IPS-18a (cell line): Measurements from ENCODE around the gene TEN1.

Experiments
- H3K27ac ChIP-seq: one replicate; pipeline ENCODE4 v1.5.1; 2013; ENCODE audit warnings: low read length
- H3K27me3 ChIP-seq: one replicate; pipeline ENCODE4 v1.6.1; 2013; ENCODE audit warnings: mild to moderate bottlenecking, low read length; ENCODE audit not compliant: control insufficient read depth, insufficient read depth
- H3K36me3 ChIP-seq: one replicate; pipeline ENCODE4 v1.6.1; 2013; ENCODE audit warnings: low read depth, low read length; ENCODE audit not compliant: control insufficient read depth
- H3K4me1 ChIP-seq: one replicate; pipeline ENCODE4 v1.6.1; 2013; ENCODE audit warnings: low read depth, low read length; ENCODE audit not compliant: control insufficient read depth
- H3K4me3 ChIP-seq: one replicate; pipeline ENCODE4 v1.5.1; 2013; ENCODE audit warnings: low read length
- H3K9ac ChIP-seq: one replicate; pipeline ENCODE4 v1.6.1; 2013; ENCODE audit warnings: mild to moderate bottlenecking, low read length, moderate library complexity
- H3K9me3 ChIP-seq: one replicate; pipeline ENCODE4 v1.6.1; 2013; ENCODE audit warnings: low read depth, low read length; ENCODE audit not compliant: control insufficient read depth

TEN1 gene

GRCh38 chr17:75978938-75979704, at the start of gene TEN1, which contains the start of gene ACOX1:
Gene TEN1 (plus strand): TSS chr17:75979240. CDS start chr17:75986193, 6,953 bp downstream.
Gene ACOX1 (minus strand): TSS chr17:75979166. CDS start chr17:75979073, 93 bp downstream.
- Histone ChIP-seq H3K9ac (peak within 1 kb of the TSS; percentile 95), H3K9me3 (no peaks in the 10 kb centered on the region), H3K27ac (peak within 1 kb of the TSS; percentile 85), H3K27me3 (no peaks in the 10 kb centered on the region), H3K4me1 (peaks cover 20% of the 10 kb centered on the region), H3K4me3 (peak within 1 kb of the TSS; percentile 89), H3K36me3 (peaks cover 4% of the 10 kb centered on the region)

GRCh38 chr17:75931062-75931461, 48.0 kb upstream of the TEN1 start:
- Histone ChIP-seq H3K4me3 (no peak overlapping the region), H3K9ac (no peak overlapping the region), H3K27me3 (no peaks in the 10 kb centered on the region), H3K27ac (no peak overlapping the region), H3K9me3 (no peaks in the 10 kb centered on the region), H3K36me3 (peaks cover under 1% of the 10 kb centered on the region), H3K4me1 (no peaks in the 10 kb centered on the region)

- H3K9ac ChIP-seq = no peak overlapping the region
- H3K9me3 ChIP-seq = no peaks in the 10 kb centered on the region
- H3K36me3 ChIP-seq = no peaks in the 10 kb centered on the region
- H3K4me3 ChIP-seq = no peak overlapping the region
- no peaks in the 10 kb centered on the region for H3K4me1 ChIP-seq
- no peak overlapping the region for H3K27ac ChIP-seq
- no peaks in the 10 kb centered on the region for H3K27me3 ChIP-seq
Measured at GRCh38 chr17:75932852-75933251, 46.2 kb upstream of the TEN1 start.

- Histone ChIP-seq H3K4me3 (no peak overlapping the region), H3K27me3 (no peaks in the 10 kb centered on the region), H3K36me3 (no peaks in the 10 kb centered on the region), H3K4me1 (no peaks in the 10 kb centered on the region), H3K9me3 (no peaks in the 10 kb centered on the region), H3K27ac (no peak overlapping the region), H3K9ac (no peak overlapping the region)
Measured at GRCh38 chr17:75933808-75934207, 45.2 kb upstream of the TEN1 start.

- no peaks in the 10 kb centered on the region for H3K36me3 ChIP-seq
- H3K4me3 ChIP-seq = no peak overlapping the region
Measured at GRCh38 chr17:75937652-75938051, 41.4 kb upstream of the TEN1 start.

GRCh38 chr17:75940727-75941441, 38.2 kb upstream of the TEN1 start, which contains the start of gene FBF1:
Gene FBF1 (minus strand): TSS chr17:75941042. CDS start chr17:75938149, 2,893 bp downstream.
- Histone ChIP-seq H3K4me1 (peaks cover 4% of the 10 kb centered on the region), H3K9me3 (no peaks in the 10 kb centered on the region), H3K27me3 (no peaks in the 10 kb centered on the region), H3K9ac (peak within 1 kb of the TSS; percentile 76), H3K4me3 (peak within 1 kb of the TSS; percentile 81), H3K27ac (no peak within 1 kb of the TSS), H3K36me3 (peaks cover 7% of the 10 kb centered on the region)

More at GRCh38 chr17:75937652-75938051, 41.4 kb upstream of the TEN1 start:
- Histone ChIP-seq H3K9ac (no peak overlapping the region), H3K27me3 (no peaks in the 10 kb centered on the region), H3K4me1 (peaks cover 4% of the 10 kb centered on the region), H3K27ac (no peak overlapping the region), H3K9me3 (no peaks in the 10 kb centered on the region)

GRCh38 chr17:75941442-75941819, 37.6 kb upstream of the TEN1 start:
- H3K4me3 ChIP-seq = peak overlapping the region; percentile 81
- peaks cover 4% of the 10 kb centered on the region for H3K4me1 ChIP-seq
- H3K9ac ChIP-seq = peak overlapping the region; percentile 55
- no peak overlapping the region for H3K27ac ChIP-seq
- H3K27me3 ChIP-seq = no peaks in the 10 kb centered on the region
- peaks cover 12% of the 10 kb centered on the region for H3K36me3 ChIP-seq
- H3K9me3 ChIP-seq = no peaks in the 10 kb centered on the region

GRCh38 chr17:75942473-75942872, 36.6 kb upstream of the TEN1 start:
- no peaks in the 10 kb centered on the region for H3K9me3 ChIP-seq
- no peak overlapping the region for H3K27ac ChIP-seq

GRCh38 chr17:75943491-75943890, 35.5 kb upstream of the TEN1 start:
- Histone ChIP-seq H3K4me3 (no peak overlapping the region), H3K9ac (no peak overlapping the region), H3K27me3 (no peaks in the 10 kb centered on the region), H3K4me1 (peaks cover 4% of the 10 kb centered on the region), H3K9me3 (no peaks in the 10 kb centered on the region), H3K27ac (no peak overlapping the region), H3K36me3 (peaks cover 24% of the 10 kb centered on the region)

More at GRCh38 chr17:75942473-75942872, 36.6 kb upstream of the TEN1 start:
- Histone ChIP-seq H3K27me3 (no peaks in the 10 kb centered on the region), H3K36me3 (peaks cover 16% of the 10 kb centered on the region), H3K4me1 (peaks cover 4% of the 10 kb centered on the region), H3K9ac (no peak overlapping the region), H3K4me3 (no peak overlapping the region)

GRCh38 chr17:75945211-75945610, 33.8 kb upstream of the TEN1 start:
- Histone ChIP-seq H3K9me3 (no peaks in the 10 kb centered on the region), H3K4me3 (no peak overlapping the region), H3K36me3 (peaks cover 39% of the 10 kb centered on the region), H3K27me3 (no peaks in the 10 kb centered on the region), H3K9ac (no peak overlapping the region), H3K27ac (no peak overlapping the region), H3K4me1 (peaks cover 4% of the 10 kb centered on the region)

GRCh38 chr17:75950421-75950820, 28.6 kb upstream of the TEN1 start:
- Histone ChIP-seq H3K36me3 (peaks cover 67% of the 10 kb centered on the region), H3K27ac (no peak overlapping the region), H3K9ac (no peak overlapping the region), H3K4me1 (no peaks in the 10 kb centered on the region), H3K9me3 (no peaks in the 10 kb centered on the region), H3K4me3 (no peak overlapping the region), H3K27me3 (no peaks in the 10 kb centered on the region)
